Measurements from ENCODE around the gene CCDC69. TPM values are rescaled to one million over a fixed set of nuclear protein-coding genes. Genes with fewer than 3 reads are reported as not detected.

The CCDC69 gene
- total and polyA plus RNA-seq, 10 of the 15 experiments (the other 5 are each of a cell fraction or from before 2014, with no cell fraction given): 13.5 to 106 (median 70.1) TPM

GRCh38 chr5:151208481-151208914 is 15.4 kb downstream of the CCDC69 start (continued):
- TF ChIP-seq TARDBP (IDR thresholded peaks at IDR 0.05; ENCODE audit: borderline replicate concordance) (no peak), ZBTB4 (CRISPR knock-in tag; IDR thresholded peaks at IDR 0.05) (no peak), ATF7 (IDR thresholded peaks at IDR 0.05; ENCODE audit: low read depth) (no peak), TCF7 (IDR thresholded peaks at IDR 0.05; ENCODE audit: borderline replicate concordance) (no peak), BMI1 (IDR thresholded peaks at IDR 0.05; ENCODE audit: borderline replicate concordance) (no peak), HDAC2 (IDR thresholded peaks at IDR 0.05) (no peak), ZNF24 (IDR thresholded peaks at IDR 0.05) (no peak)
- TF ChIP-seq, protein P1, sequence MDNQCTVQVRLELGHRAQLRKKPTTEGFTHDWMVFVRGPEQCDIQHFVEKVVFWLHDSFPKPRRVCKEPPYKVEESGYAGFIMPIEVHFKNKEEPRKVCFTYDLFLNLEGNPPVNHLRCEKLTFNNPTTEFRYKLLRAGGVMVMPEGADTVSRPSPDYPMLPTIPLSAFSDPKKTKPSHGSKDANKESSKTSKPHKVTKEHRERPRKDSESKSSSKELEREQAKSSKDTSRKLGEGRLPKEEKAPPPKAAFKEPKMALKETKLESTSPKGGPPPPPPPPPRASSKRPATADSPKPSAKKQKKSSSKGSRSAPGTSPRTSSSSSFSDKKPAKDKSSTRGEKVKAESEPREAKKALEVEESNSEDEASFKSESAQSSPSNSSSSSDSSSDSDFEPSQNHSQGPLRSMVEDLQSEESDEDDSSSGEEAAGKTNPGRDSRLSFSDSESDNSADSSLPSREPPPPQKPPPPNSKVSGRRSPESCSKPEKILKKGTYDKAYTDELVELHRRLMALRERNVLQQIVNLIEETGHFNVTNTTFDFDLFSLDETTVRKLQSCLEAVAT (IDR thresholded peaks at IDR 0.05): no peak

GRCh38 chr5:151205411-151205810 is 18.5 kb downstream of the CCDC69 start:
- Histone ChIP-seq H3K9ac (ENCODE audit: control insufficient read depth, insufficient read depth, low read length) (no peak overlapping the region), H3K9me3 (replicated peaks; ENCODE audit: control insufficient read depth, insufficient read depth, low read length) (no peaks in the 10 kb centered on the region), H4K20me1 (ENCODE audit: control insufficient read depth, insufficient read depth) (no peaks in the 10 kb centered on the region), H3K4me1 (ENCODE audit: control insufficient read depth, insufficient read depth, low read length) (peaks cover 19% of the 10 kb centered on the region), H3K36me3 (ENCODE audit: control insufficient read depth in 2 of 2, insufficient read depth in 2 of 2, low read length in 1 of 2) (peaks cover 2 to 17% of the 10 kb centered on the region in 2 experiments; a peak in 3 of 4 replicates), H3K27ac (ENCODE audit: control insufficient read depth, insufficient read depth) (no peak overlapping the region), H3K4me2 (ENCODE audit: control insufficient read depth, insufficient read depth) (no peak overlapping the region), H3K79me2 (ENCODE audit: control insufficient read depth, insufficient read depth, low read length) (peaks cover 11% of the 10 kb centered on the region), H3K27me3 (replicated peaks in 1 of 2; ENCODE audit: control insufficient read depth in 2 of 2, insufficient read depth in 2 of 2, low read length in 1 of 2) (no peaks in the 10 kb centered on the region), H2AFZ (ENCODE audit: control insufficient read depth, low read depth, low read length) (no peak overlapping the region), H3K4me3 (no peak overlapping the region)
- ChIA-PET RAD21 (ENCODE audit: unreplicated experiment) (no interaction called here), SMC1A (ENCODE audit: uncharacterized antibody, unreplicated experiment) (no interaction called here), CTCF (no interaction called here), POLR2A (no interaction called here)
- 96% methylated on average over 6 of the region's 10 CpGs for WGBS (ENCODE audit: insufficient coverage, insufficient replicate concordance, low lambda C conversion rate, missing lambda C conversion rate)
- intact Hi-C loops (cut with micrococcal nuclease; ENCODE audit: unreplicated experiment): no loop called here
- DNase-seq (ENCODE audit: low read depth, low spot score) (no peak), FAIRE-seq (no peak), ATAC-seq (no peak)
- in situ Hi-C loops (cut with MboI): no loop called here
- no TSS peak for BruUV-seq (replicated peaks)
- no peak for TF ChIP-seq KLF5 (IDR thresholded peaks at IDR 0.05; ENCODE audit: partially characterized antibody)
- no peak for TF ChIP-seq ATF2 (IDR thresholded peaks at IDR 0.05; ENCODE audit: low read length)
- TF ChIP-seq TCF3 (IDR thresholded peaks at IDR 0.05; ENCODE audit: borderline replicate concordance, insufficient read depth, low read depth, low read length): no peak
- TF ChIP-seq RUNX3 (IDR thresholded peaks at IDR 0.05; ENCODE audit: low read length): no peak
- no peak for TF ChIP-seq KDM1A (IDR thresholded peaks at IDR 0.05; ENCODE audit: borderline replicate concordance)
- TF ChIP-seq MTA2 (IDR thresholded peaks at IDR 0.05; ENCODE audit: low read depth): no peak
- TF ChIP-seq E2F4 (IDR thresholded peaks at IDR 0.05; ENCODE audit: low read depth, low read length): no peak
- no peak for TF ChIP-seq SUZ12 (IDR thresholded peaks at IDR 0.05; ENCODE audit: unreplicated experiment)
- TF ChIP-seq RELA (IDR thresholded peaks at IDR 0.05; ENCODE audit: borderline replicate concordance, partially characterized antibody): no peak
- TF ChIP-seq RFX5 (IDR thresholded peaks at IDR 0.05; ENCODE audit: low read depth, low read length): no peak

All from GM12878 (cell line).